Mononuclear cell (primary cell): ENCODE data around the gene NANOS2. TPM values are rescaled to one million over a fixed set of nuclear protein-coding genes. Genes with fewer than 3 reads are reported as not detected.

Source experiments
- H3K27me3 ChIP-seq: 2 replicates; pipeline ENCODE4 v1.6.0; 2011; ENCODE audit warnings: low read length, control low read depth; ENCODE audit not compliant: insufficient read depth
- H3K4me1 ChIP-seq: 2 replicates; pipeline ENCODE4 v1.5.1; 2011; ENCODE audit warnings: mild to moderate bottlenecking, low read length, control low read depth; ENCODE audit not compliant: insufficient read depth
- H3K4me3 ChIP-seq: 2 replicates; pipeline ENCODE4 v1.5.1; 2011; ENCODE audit warnings: mild to moderate bottlenecking, low read length, moderate library complexity
- H3K9me3 ChIP-seq: 2 replicates; pipeline ENCODE4 v1.5.1; 2011; ENCODE audit warnings: low read depth, mild to moderate bottlenecking, control low read depth, low read length
- total RNA-seq: library from RNA; depleted of rRNA; stranded (reverse); fragments of >200 nt; gene quantifications from one replicate; pipeline ENCODE4 v1.2.3, GENCODE V29; 2012

The NANOS2 gene
- total RNA-seq, 1 donor = not detected

GRCh38 chr19:45939792-45940514 lies 25.4 kb upstream of the NANOS2 start:
- no peaks in the 10 kb centered on the region for H3K4me1 ChIP-seq
- peaks cover 8% of the 10 kb centered on the region for H3K27me3 ChIP-seq
- H3K4me3 ChIP-seq = no peak overlapping the region
- H3K9me3 ChIP-seq = no peaks in the 10 kb centered on the region

GRCh38 chr19:45938733-45939319 lies 24.2 kb upstream of the NANOS2 start:
- Histone ChIP-seq H3K27me3 (peaks cover 10% of the 10 kb centered on the region), H3K4me1 (no peaks in the 10 kb centered on the region), H3K9me3 (no peaks in the 10 kb centered on the region), H3K4me3 (no peak overlapping the region)

- H3K9me3 ChIP-seq = no peaks in the 10 kb centered on the region
- no peaks in the 10 kb centered on the region for H3K4me1 ChIP-seq
- no peak overlapping the region for H3K4me3 ChIP-seq
- H3K27me3 ChIP-seq = peaks cover 10% of the 10 kb centered on the region
Observed at GRCh38 chr19:45935267-45935666, 20.7 kb upstream of the NANOS2 start.

- Histone ChIP-seq H3K9me3 (no peaks in the 10 kb centered on the region), H3K27me3 (peaks cover 9% of the 10 kb centered on the region), H3K4me3 (no peak overlapping the region), H3K4me1 (no peaks in the 10 kb centered on the region)
Observed at GRCh38 chr19:45934551-45935230, 20.1 kb upstream of the NANOS2 start.

GRCh38 chr19:45933759-45934158 lies 19.2 kb upstream of the NANOS2 start:
- H3K4me1 ChIP-seq = no peaks in the 10 kb centered on the region
- H3K4me3 ChIP-seq = no peak overlapping the region
- peaks cover 3% of the 10 kb centered on the region for H3K27me3 ChIP-seq
- H3K9me3 ChIP-seq = no peaks in the 10 kb centered on the region

- peaks cover 8% of the 10 kb centered on the region for H3K4me1 ChIP-seq
- H3K4me3 ChIP-seq = no peak overlapping the region
- H3K9me3 ChIP-seq = no peaks in the 10 kb centered on the region
- peaks cover 3% of the 10 kb centered on the region for H3K27me3 ChIP-seq
Observed at GRCh38 chr19:45931055-45931454, 16.5 kb upstream of the NANOS2 start.

GRCh38 chr19:45929247-45929646 lies 14.7 kb upstream of the NANOS2 start:
- H3K9me3 ChIP-seq = no peaks in the 10 kb centered on the region
- peaks cover 8% of the 10 kb centered on the region for H3K4me1 ChIP-seq
- peaks cover 3% of the 10 kb centered on the region for H3K27me3 ChIP-seq
- no peak overlapping the region for H3K4me3 ChIP-seq

- no peaks in the 10 kb centered on the region for H3K9me3 ChIP-seq
- H3K4me1 ChIP-seq = peaks cover 8% of the 10 kb centered on the region
- no peaks in the 10 kb centered on the region for H3K27me3 ChIP-seq
- H3K4me3 ChIP-seq = no peak overlapping the region
Observed at GRCh38 chr19:45927565-45928261, 13.1 kb upstream of the NANOS2 start.

GRCh38 chr19:45924891-45925447 lies 10.4 kb upstream of the NANOS2 start:
- Histone ChIP-seq H3K4me1 (peaks cover 8% of the 10 kb centered on the region), H3K9me3 (no peaks in the 10 kb centered on the region), H3K27me3 (no peaks in the 10 kb centered on the region), H3K4me3 (no peak overlapping the region)

- Histone ChIP-seq H3K27me3 (no peaks in the 10 kb centered on the region), H3K4me1 (no peaks in the 10 kb centered on the region), H3K9me3 (no peaks in the 10 kb centered on the region), H3K4me3 (no peak overlapping the region)
Observed at GRCh38 chr19:45922281-45922680, 7.7 kb upstream of the NANOS2 start.

GRCh38 chr19:45920458-45920857 lies 5.9 kb upstream of the NANOS2 start:
- Histone ChIP-seq H3K27me3 (no peaks in the 10 kb centered on the region), H3K9me3 (no peaks in the 10 kb centered on the region), H3K4me1 (no peaks in the 10 kb centered on the region), H3K4me3 (no peak overlapping the region)

- Histone ChIP-seq H3K9me3 (no peaks in the 10 kb centered on the region), H3K27me3 (no peaks in the 10 kb centered on the region), H3K4me3 (no peak overlapping the region), H3K4me1 (no peaks in the 10 kb centered on the region)
Observed at GRCh38 chr19:45919678-45920077, 5.1 kb upstream of the NANOS2 start.

GRCh38 chr19:45918721-45919120 lies 4.1 kb upstream of the NANOS2 start:
- no peaks in the 10 kb centered on the region for H3K27me3 ChIP-seq
- no peaks in the 10 kb centered on the region for H3K4me1 ChIP-seq
- no peak overlapping the region for H3K4me3 ChIP-seq
- H3K9me3 ChIP-seq = no peaks in the 10 kb centered on the region

- Histone ChIP-seq H3K9me3 (no peaks in the 10 kb centered on the region), H3K27me3 (no peaks in the 10 kb centered on the region), H3K4me3 (no peak overlapping the region), H3K4me1 (no peaks in the 10 kb centered on the region)
Observed at GRCh38 chr19:45917421-45918091, 3.0 kb upstream of the NANOS2 start.
